OCI-LY3 (cell line): ENCODE measurements around the gene DHRS13.

Source experiments
- H2AFZ ChIP-seq: fragments of 200-600, 300-600 bp; shearing (Covaris generic); 2 replicates; pipeline ENCODE4 v1.6.0; 2014; ENCODE audit warnings: antibody characterized with exemption, low read depth, low read length
- H3K27ac ChIP-seq: fragments of 200-600, 300-600 bp; sonication (generic); 2 replicates; pipeline ENCODE4 v1.5.1; 2014; ENCODE audit warnings: mild to moderate bottlenecking, low read length, moderate library complexity, mixed read lengths
- H3K27me3 ChIP-seq: fragments of 200-600, 300-600 bp; sonication (generic); 2 replicates; pipeline ENCODE4 v1.6.1; 2014; ENCODE audit warnings: low read depth, low read length, mixed read lengths
- H3K36me3 ChIP-seq: fragments of 200-600, 300-600 bp; sonication (generic); replicated peaks from 2 replicates; pipeline ENCODE3; 2014; ENCODE audit warnings: low read depth, low read length, mixed read lengths
- H3K4me1 ChIP-seq: fragments of 300-600, 200-600 bp; sonication (generic); 2 replicates; pipeline ENCODE4 v1.6.1; 2014; ENCODE audit warnings: low read length, mixed read lengths
- H3K4me2 ChIP-seq: fragments of 200-600, 300-600 bp; sonication (generic); 2 replicates; pipeline ENCODE4 v1.6.1; 2014; ENCODE audit warnings: low read length, mixed read lengths
- H3K4me3 ChIP-seq: fragments of 300-600, 200-600 bp; sonication (generic); 2 replicates; pipeline ENCODE4 v1.5.1; 2014; ENCODE audit warnings: antibody characterized with exemption, mild to moderate bottlenecking, low read length, moderate library complexity
- H3K79me2 ChIP-seq: fragments of 300-600, 200-600 bp; shearing (Covaris generic); 2 replicates; pipeline ENCODE4 v1.6.1; 2014; ENCODE audit warnings: mild to moderate bottlenecking, low read length, mixed read lengths
- H3K9ac ChIP-seq: fragments of 300-600, 200-600 bp; shearing (Covaris generic); 2 replicates; pipeline ENCODE4 v1.6.0; 2014; ENCODE audit warnings: mild to moderate bottlenecking, low read length, moderate library complexity
- H3K9me3 ChIP-seq: fragments of 200-600, 300-600 bp; shearing (Covaris generic); 2 replicates; pipeline ENCODE4 v1.6.1; 2014; ENCODE audit warnings: low read length, mixed read lengths; ENCODE audit not compliant: insufficient read depth
- H4K20me1 ChIP-seq: fragments of 200-600, 300-600 bp; sonication (generic); 2 replicates; pipeline ENCODE4 v1.6.1; 2016; ENCODE audit warnings: low read length, mixed read lengths; ENCODE audit not compliant: insufficient read depth
- EZH2phosphoT487 ChIP-seq: fragments of 200-600 bp; shearing (Covaris generic); IDR thresholded peaks from 2 replicates; pipeline ENCODE4 v1.6.1; 2018; ENCODE audit warnings: antibody characterized with exemption, mixed run types, low read depth
- TF ChIP-seq, protein P1 (sequence below): fragments of 200-600, 300-600 bp; sonication (generic); IDR thresholded peaks from 2 replicates; pipeline ENCODE4 v1.5.1; 2014; ENCODE audit warnings: antibody characterized with exemption, low read length, low read depth

Gene DHRS13

DNA sequence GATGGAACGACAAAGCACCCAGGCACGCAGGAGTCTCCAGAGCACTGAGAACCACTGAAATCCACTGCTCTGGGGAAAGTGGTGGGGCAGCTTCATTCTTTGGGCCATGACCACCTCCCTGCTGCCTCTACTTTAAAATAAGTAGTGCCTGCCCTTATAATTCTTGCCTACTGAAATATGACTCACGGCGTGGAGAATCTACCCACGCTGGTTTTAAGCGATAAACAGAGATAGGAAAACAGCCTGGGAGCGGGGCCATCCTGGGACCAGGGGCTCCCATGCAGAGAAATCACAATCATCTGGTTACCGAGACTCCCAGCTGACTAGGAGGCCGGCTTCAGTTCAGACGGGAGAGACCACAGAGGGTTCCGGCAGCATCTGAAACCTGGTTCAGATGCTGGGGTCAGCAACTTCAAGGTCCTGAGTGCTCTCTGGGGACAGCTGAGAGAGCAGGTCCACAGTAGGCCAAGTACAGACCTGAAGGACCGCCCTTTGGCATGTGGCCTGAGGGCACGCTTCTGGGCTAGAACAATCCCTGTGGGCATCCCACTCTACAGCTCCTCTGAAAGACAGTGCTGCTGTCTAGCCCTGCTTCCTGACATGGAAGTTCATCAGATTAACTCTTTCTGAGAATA is 8.6 kb upstream of the DHRS13 start:
- Histone ChIP-seq H3K79me2 (0 out of 2 replicates have a peak, but pooled peaks cover 8% of the 10 kb centered on the region), H3K4me1 (no peaks in the 10 kb centered on the region), H3K4me3 (no peak overlapping the region), H3K9me3 (no peaks in the 10 kb centered on the region), H2AFZ (no peak overlapping the region), H3K4me2 (no peak overlapping the region), H3K36me3 (peaks cover 88% of the 10 kb centered on the region), H3K9ac (no peak overlapping the region), H3K27ac (no peak overlapping the region), H4K20me1 (peaks cover 3% of the 10 kb centered on the region), H3K27me3 (no peaks in the 10 kb centered on the region)
- TF ChIP-seq, protein P1, sequence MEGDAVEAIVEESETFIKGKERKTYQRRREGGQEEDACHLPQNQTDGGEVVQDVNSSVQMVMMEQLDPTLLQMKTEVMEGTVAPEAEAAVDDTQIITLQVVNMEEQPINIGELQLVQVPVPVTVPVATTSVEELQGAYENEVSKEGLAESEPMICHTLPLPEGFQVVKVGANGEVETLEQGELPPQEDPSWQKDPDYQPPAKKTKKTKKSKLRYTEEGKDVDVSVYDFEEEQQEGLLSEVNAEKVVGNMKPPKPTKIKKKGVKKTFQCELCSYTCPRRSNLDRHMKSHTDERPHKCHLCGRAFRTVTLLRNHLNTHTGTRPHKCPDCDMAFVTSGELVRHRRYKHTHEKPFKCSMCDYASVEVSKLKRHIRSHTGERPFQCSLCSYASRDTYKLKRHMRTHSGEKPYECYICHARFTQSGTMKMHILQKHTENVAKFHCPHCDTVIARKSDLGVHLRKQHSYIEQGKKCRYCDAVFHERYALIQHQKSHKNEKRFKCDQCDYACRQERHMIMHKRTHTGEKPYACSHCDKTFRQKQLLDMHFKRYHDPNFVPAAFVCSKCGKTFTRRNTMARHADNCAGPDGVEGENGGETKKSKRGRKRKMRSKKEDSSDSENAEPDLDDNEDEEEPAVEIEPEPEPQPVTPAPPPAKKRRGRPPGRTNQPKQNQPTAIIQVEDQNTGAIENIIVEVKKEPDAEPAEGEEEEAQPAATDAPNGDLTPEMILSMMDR = no peak
- no peak for TF ChIP-seq EZH2phosphoT487

DNA sequence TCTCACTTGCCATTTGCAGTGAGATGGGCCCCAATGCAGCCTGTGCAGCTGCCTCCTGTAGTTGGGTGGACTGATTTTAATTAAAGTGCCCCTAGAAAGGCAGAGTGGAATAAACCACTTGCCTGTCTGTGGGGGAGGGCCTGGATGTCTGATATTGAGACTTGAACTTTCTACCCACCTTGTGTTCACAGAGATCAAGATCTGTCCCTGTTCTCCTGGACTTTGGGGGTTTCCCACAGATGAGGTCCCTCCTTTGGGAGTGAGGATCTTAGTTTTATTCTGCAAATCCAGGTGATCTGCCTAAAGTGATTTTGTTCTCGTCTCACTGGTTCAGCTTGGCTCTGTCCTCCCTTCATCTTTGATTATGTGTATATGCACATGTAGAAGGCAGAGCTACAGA is 7.7 kb upstream of the DHRS13 start:
- Histone ChIP-seq H3K4me1 (no peaks in the 10 kb centered on the region), H4K20me1 (peaks cover under 1% of the 10 kb centered on the region; the same call in 1 of the 2 replicates), H3K27me3 (no peaks in the 10 kb centered on the region), H3K79me2 (0 out of 2 replicates have a peak, but pooled peaks cover 6% of the 10 kb centered on the region), H3K27ac (no peak overlapping the region), H3K4me3 (no peak overlapping the region), H3K36me3 (peaks cover 90% of the 10 kb centered on the region), H3K9ac (no peak overlapping the region), H3K4me2 (no peak overlapping the region), H3K9me3 (no peaks in the 10 kb centered on the region), H2AFZ (no peak overlapping the region)
- TF ChIP-seq, protein P1 = no peak
- TF ChIP-seq EZH2phosphoT487 = no peak

DNA sequence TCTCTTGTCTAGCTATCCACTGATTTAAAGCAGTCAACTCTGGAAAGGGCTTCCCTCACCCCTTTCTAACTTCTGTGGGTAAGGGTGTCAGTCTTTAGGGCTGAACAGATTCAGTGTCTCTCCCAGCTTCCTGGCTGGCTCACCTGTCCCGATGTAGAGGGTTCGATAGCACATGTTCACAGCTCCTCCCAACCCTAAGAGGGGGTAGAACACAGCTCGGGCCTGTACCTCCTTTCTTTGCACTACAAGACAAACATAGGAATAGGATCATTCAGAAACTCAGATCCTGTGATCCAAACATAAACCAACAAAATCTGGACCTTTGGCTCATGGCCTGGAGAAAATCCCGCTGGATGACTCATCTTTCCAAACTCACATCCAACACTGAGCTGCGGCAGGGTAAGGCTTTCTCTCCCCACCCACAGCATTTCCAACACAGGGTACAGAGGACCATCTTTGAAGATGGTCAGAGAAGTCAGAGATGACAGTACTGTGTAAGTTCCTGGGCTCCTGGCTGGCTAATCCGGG is 5.8 kb upstream of the DHRS13 start:
- H3K4me2 ChIP-seq = no peak overlapping the region
- H3K9ac ChIP-seq = no peak overlapping the region
- 0 out of 2 replicates have a peak, but pooled peaks cover 5% of the 10 kb centered on the region for H3K79me2 ChIP-seq
- H3K9me3 ChIP-seq = no peaks in the 10 kb centered on the region
- H3K4me3 ChIP-seq = no peak overlapping the region
- H3K27ac ChIP-seq = no peak overlapping the region
- H4K20me1 ChIP-seq = no peaks in the 10 kb centered on the region; the same call in 1 of the 2 replicates
- H3K4me1 ChIP-seq = peaks cover 5% of the 10 kb centered on the region; the same call in 1 of the 2 replicates
- H2AFZ ChIP-seq = no peak overlapping the region
- H3K36me3 ChIP-seq = peaks cover 79% of the 10 kb centered on the region
- H3K27me3 ChIP-seq = no peaks in the 10 kb centered on the region
- no peak for TF ChIP-seq EZH2phosphoT487
- TF ChIP-seq, protein P1 = no peak

DNA sequence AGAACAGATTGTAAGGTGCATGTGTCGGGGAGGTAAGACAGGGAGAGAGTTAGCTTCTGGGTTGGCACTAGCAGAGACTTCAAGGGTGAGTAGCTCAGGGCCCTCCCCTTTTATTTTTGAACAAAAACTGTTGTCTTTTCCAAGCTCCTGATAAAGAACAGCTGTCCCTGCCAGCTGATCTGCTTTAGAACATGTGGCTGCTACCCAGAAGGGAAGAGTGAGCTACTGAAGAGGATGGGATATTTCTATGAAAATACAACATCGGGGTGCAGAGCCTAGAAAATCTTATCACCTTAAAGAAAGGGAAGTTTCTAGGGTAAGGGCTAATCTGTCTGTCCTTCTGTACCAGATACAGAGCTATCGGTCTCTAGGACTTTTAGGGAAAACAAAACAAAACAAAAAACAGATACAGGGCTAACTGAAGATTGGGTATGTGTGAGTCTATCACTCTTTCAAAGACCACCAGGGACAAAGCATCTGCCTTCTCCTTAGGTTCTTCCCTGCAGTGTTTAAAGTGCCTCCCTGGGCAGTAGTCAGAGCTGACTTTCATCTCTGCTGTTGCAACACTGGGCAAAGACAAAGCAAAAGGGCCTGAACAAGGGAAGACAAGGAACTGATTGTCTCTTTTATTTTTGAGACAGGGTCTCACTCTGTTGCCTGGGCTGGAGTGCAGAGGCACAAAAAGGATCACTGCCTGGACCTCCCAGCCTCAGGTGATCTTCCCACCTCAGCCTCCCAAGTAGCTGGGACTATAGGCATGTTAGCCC is 5.0 kb upstream of the DHRS13 start:
- TF ChIP-seq, protein P1 = no peak
- no peak for TF ChIP-seq EZH2phosphoT487
- no peak overlapping the region for H3K4me2 ChIP-seq

More for the DNA sequence above, 5.0 kb upstream of the DHRS13 start:
- peaks cover 9% of the 10 kb centered on the region for H3K4me1 ChIP-seq
- no peak overlapping the region for H3K27ac ChIP-seq
- peaks cover 70% of the 10 kb centered on the region for H3K36me3 ChIP-seq
- no peak overlapping the region for H3K4me3 ChIP-seq
- no peaks in the 10 kb centered on the region; the same call in 1 of the 2 replicates for H4K20me1 ChIP-seq
- H3K9me3 ChIP-seq = no peaks in the 10 kb centered on the region
- H3K9ac ChIP-seq = no peak overlapping the region
- no peak overlapping the region for H2AFZ ChIP-seq
- 0 out of 2 replicates have a peak, but pooled peaks cover 2% of the 10 kb centered on the region for H3K79me2 ChIP-seq
- H3K27me3 ChIP-seq = no peaks in the 10 kb centered on the region
